Activated CD4-positive, alpha-beta memory T cell treated with anti-CD3 and anti-CD28 coated beads for 36 hours (primary cell): Measurements from ENCODE around the gene ADCY7. TPM values are rescaled to one million over a fixed set of nuclear protein-coding genes. Genes with fewer than 3 reads are reported as not detected.
A peak's percentile ranks its signal among the peaks of the same experiment; 100 is the strongest.

ENCODE experiments used
- CTCF ChIA-PET: fragments of 350-600 bp; sonication (Branson Sonifier 250); formaldehyde crosslinking; loops from one replicate; lab custom pipeline; 2021; ENCODE audit warnings: antibody characterized with exemption, inconsistent platforms; lab: Charles Lee
- POLR2A ChIA-PET: fragments of 350-600 bp; sonication (Branson Sonifier 250); formaldehyde crosslinking; loops from one replicate; lab custom pipeline; 2021; ENCODE audit warnings: antibody characterized with exemption; lab: Charles Lee
- DNase-seq: peaks from one replicate; pipeline ENCODE4 v3.0.0-alpha.2; 2020
- H3K27ac Mint-ChIP-seq: one replicate; pipeline ENCODE4 v1.8.0; 2021; ENCODE audit warnings: mixed read lengths
- H3K27me3 Mint-ChIP-seq: one replicate; pipeline ENCODE4 v1.8.0; 2021; ENCODE audit warnings: mixed read lengths
- H3K36me3 Mint-ChIP-seq: one replicate; pipeline ENCODE4 v1.8.0; 2021; ENCODE audit warnings: mixed read lengths
- H3K4me1 Mint-ChIP-seq: one replicate; pipeline ENCODE4 v1.8.0; 2021; ENCODE audit warnings: low read depth, mixed read lengths
- H3K4me3 Mint-ChIP-seq: one replicate; pipeline ENCODE4 v1.8.0; 2021; ENCODE audit warnings: mild to moderate bottlenecking, mixed read lengths
- H3K9me3 Mint-ChIP-seq: one replicate; pipeline ENCODE4 v1.8.0; 2021; ENCODE audit warnings: mixed read lengths
- intact Hi-C: fragments of 100-400 bp; cut with micrococcal nuclease; formaldehyde crosslinking; loops from one replicate; pipeline ENCODE4 v1.15.1; 2023
- total RNA-seq, 2 experiments: library from RNA; stranded (reverse); gene quantifications; one replicate each; pipeline ENCODE4 v1.2.3, GENCODE V29; 2021

Gene ADCY7
- total RNA-seq, 2 experiments from 2014 or later = 100.0 to 107 TPM

- intact Hi-C loops = loop anchor here (2.0 to 5.0 kb wide), 5 partner anchors 123 to 507 kb away; partner anchors contain the start of genes SNX20 and TENT4B
- Mint-ChIP-seq H3K36me3 (peaks cover 26% of the 10 kb centered on the region), H3K4me1 (peaks cover 91% of the 10 kb centered on the region)
These were observed 9.3 kb downstream of the ADCY7 start for GRCh38 chr16:50275428-50276325.

GRCh38 chr16:50276326-50276640, 9.9 kb downstream of the ADCY7 start:
- Mint-ChIP-seq H3K27me3 (no peaks in the 10 kb centered on the region), H3K4me1 (peaks cover 92% of the 10 kb centered on the region), H3K4me3 (no peak overlapping the region), H3K36me3 (peaks cover 26% of the 10 kb centered on the region), H3K27ac (peak overlapping the region; percentile 99), H3K9me3 (peaks cover 8% of the 10 kb centered on the region)
- no peak for DNase-seq
- ChIA-PET CTCF (interaction anchor here (0.6 to 4.6 kb wide), 3 partner anchors 11 to 51 kb away, joined by 4 to 41 read pairs (median 23); partner anchors contain the start of gene ADCY7), POLR2A (interaction anchor here (2.3 to 6.1 kb wide), 2 partner anchors 11 to 62 kb away, joined by 10 to 83 read pairs; partner anchors contain the start of gene ADCY7)
- intact Hi-C loops = loop anchor here (5.0 kb wide), 4 partner anchors 406 to 506 kb away; partner anchors contain the start of gene SNX20

More at GRCh38 chr16:50275428-50276325, 9.3 kb downstream of the ADCY7 start:
- H3K9me3 Mint-ChIP-seq = peaks cover 8% of the 10 kb centered on the region
- peak overlapping the region; percentile 94 for H3K4me3 Mint-ChIP-seq
- POLR2A ChIA-PET = interaction anchor here (1.2 to 6.1 kb wide), 4 partner anchors 10 to 210 kb away, joined by 5 to 83 read pairs (median 10); partner anchors contain the start of genes ADCY7 and HEATR3
- H3K27ac Mint-ChIP-seq = peak overlapping the region; percentile 99
- no peaks in the 10 kb centered on the region for H3K27me3 Mint-ChIP-seq
- no peak for DNase-seq
- CTCF ChIA-PET = interaction anchor here (0.7 to 4.6 kb wide), 7 partner anchors 10 to 530 kb away, joined by 3 to 41 read pairs (median 10); partner anchors contain the start of genes ADCY7 and CNEP1R1

DNA sequence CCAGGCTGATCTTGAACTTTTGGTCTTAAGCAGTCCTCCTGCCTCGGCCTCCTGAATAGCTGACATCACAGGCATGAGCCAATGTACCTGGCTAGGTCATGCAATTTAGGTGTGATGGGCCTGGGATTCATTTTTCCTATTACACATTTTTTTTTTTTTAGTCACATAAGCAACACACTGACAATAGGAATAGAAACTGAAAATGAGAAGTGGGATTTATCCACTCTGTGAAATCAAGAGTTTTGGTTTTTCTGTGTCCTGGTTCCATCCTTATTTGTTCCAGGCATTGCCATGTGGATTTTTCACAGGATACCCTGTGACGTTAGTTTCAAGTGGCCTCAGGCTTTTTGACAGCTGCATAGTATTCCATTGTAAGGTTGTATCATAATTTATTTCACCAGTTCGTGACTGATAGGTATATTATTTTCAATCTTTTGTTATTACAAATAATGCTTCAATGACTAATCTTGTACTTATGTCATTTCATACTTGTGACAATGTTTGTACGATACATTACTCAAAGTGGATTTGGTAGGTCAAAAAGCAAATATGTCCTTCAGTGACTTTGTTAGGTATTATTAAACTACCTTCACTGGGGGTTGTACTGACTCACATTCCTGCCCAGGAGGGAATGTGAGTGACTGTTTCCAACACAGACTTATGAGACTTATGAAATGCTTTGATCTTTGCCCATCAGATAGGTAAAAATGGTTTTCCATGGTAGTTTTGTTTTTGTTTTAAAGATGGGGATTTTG, 10.6 kb downstream of the ADCY7 start:
- Mint-ChIP-seq H3K36me3 (peaks cover 26% of the 10 kb centered on the region), H3K9me3 (peaks cover 8% of the 10 kb centered on the region), H3K27me3 (no peaks in the 10 kb centered on the region), H3K27ac (peak overlapping the region; percentile 99), H3K4me1 (peaks cover 91% of the 10 kb centered on the region), H3K4me3 (peak overlapping the region; percentile 63)
- ChIA-PET CTCF (interaction anchor here (0.6 to 4.6 kb wide), 6 partner anchors 12 to 50 kb away, joined by 3 to 41 read pairs (median 4); partner anchors contain the start of gene ADCY7), POLR2A (interaction anchor here (1.5 to 6.1 kb wide), 3 partner anchors 11 to 422 kb away, joined by 5 to 83 read pairs (median 10); partner anchors contain the start of gene ADCY7)
- DNase-seq = peak; percentile 47
- intact Hi-C loops = loop anchor here (1.0 to 5.0 kb wide), 8 partner anchors 13 to 505 kb away; partner anchors contain the start of gene SNX20

- intact Hi-C loops = loop anchor here (5.0 kb wide), 4 partner anchors 404 to 504 kb away; partner anchors contain the start of gene SNX20
- no peak for DNase-seq
- CTCF ChIA-PET = interaction anchor here (0.7 to 3.1 kb wide), 8 partner anchors 15 to 528 kb away, joined by 3 to 17 read pairs (median 3); partner anchors contain the start of gene CNEP1R1
- Mint-ChIP-seq H3K27ac (peak overlapping the region; percentile 99), H3K9me3 (peaks cover 8% of the 10 kb centered on the region), H3K27me3 (no peaks in the 10 kb centered on the region), H3K4me1 (peaks cover 92% of the 10 kb centered on the region), H3K36me3 (peaks cover 26% of the 10 kb centered on the region), H3K4me3 (peak overlapping the region; percentile 43)
- POLR2A ChIA-PET = interaction anchor here (1.1 to 6.1 kb wide), 5 partner anchors 13 to 421 kb away, joined by 3 to 83 read pairs (median 5); partner anchors contain the start of gene ADCY7
These were observed 11.9 kb downstream of the ADCY7 start for GRCh38 chr16:50278251-50278650.

DNA sequence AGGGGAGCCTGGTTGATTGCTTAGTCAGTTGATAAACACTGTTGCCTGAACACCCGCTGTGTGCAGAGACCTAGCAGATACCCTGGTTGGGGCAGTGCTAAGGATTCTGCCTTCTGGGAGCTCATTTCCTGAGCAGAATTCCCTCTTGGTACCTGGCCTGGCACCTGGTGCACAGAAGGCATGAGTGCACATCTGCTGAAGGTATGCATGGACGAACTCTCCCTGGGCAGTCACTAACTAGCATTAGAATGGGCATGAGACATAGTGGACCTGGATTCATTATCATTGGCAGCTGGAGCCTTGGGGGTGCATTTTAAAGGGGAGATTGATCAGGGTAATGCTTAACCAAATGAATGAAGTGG, 13.1 kb downstream of the ADCY7 start:
- POLR2A ChIA-PET = interaction anchor here (0.6 to 1.1 kb wide), 4 partner anchors 10 to 59 kb away, joined by 3 to 4 read pairs (median 4); no protein-coding TSS in a partner anchor

DNA sequence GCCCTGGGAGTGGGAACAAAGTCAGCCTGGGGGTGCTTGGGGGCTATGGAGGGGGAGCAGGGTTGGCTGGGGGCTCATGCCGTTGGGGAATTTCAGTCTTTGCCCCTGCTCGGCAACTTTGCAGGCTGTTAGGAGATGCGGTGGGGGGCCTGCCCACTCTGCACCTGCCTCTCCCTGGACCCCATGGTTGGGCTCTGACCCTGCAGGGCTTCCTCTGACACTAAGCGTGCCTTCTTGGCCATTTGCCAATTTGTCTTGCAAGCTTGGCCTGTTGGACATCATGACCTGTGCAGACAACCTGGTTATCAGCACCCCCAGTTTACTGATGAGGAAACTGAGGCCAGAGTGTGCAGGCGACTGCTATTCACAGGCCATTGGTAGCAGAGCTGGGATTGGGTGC, 14.6 kb downstream of the ADCY7 start:
- ChIA-PET CTCF (interaction anchor here (1.9 to 2.9 kb wide), 2 partner anchors 15 to 45 kb away, joined by 5 to 11 read pairs; partner anchors contain the start of gene ADCY7), POLR2A (interaction anchor here (1.6 kb wide), 1 partner anchor 16 kb away, joined by 7 read pairs; no protein-coding TSS in a partner anchor)
- Mint-ChIP-seq H3K4me1 (peaks cover 95% of the 10 kb centered on the region), H3K36me3 (peaks cover 25% of the 10 kb centered on the region), H3K4me3 (no peak overlapping the region), H3K27ac (no peak overlapping the region), H3K27me3 (no peaks in the 10 kb centered on the region), H3K9me3 (peaks cover 8% of the 10 kb centered on the region)
- intact Hi-C loops = no loop called here
- DNase-seq = no peak

More for the DNA sequence above, 13.1 kb downstream of the ADCY7 start:
- Mint-ChIP-seq H3K27me3 (no peaks in the 10 kb centered on the region), H3K4me1 (peaks cover 94% of the 10 kb centered on the region), H3K9me3 (peaks cover 8% of the 10 kb centered on the region), H3K4me3 (no peak overlapping the region), H3K27ac (no peak overlapping the region), H3K36me3 (peaks cover 22% of the 10 kb centered on the region)
- intact Hi-C loops = loop anchor here (5.0 kb wide), 4 partner anchors 403 to 503 kb away; partner anchors contain the start of gene SNX20
- CTCF ChIA-PET = interaction anchor here (0.7 to 3.1 kb wide), 8 partner anchors 11 to 527 kb away, joined by 3 to 17 read pairs (median 3); no protein-coding TSS in a partner anchor
- no peak for DNase-seq

GRCh38 chr16:50281391-50282009, 15.1 kb downstream of the ADCY7 start:
- intact Hi-C loops = no loop called here
- ChIA-PET CTCF (interaction anchor here (0.7 to 2.9 kb wide), 7 partner anchors 7 to 389 kb away, joined by 3 to 11 read pairs (median 3); partner anchors contain the start of gene ADCY7), POLR2A (interaction anchor here (0.8 to 1.6 kb wide), 4 partner anchors 17 to 55 kb away, joined by 3 to 7 read pairs (median 3); no protein-coding TSS in a partner anchor)
- Mint-ChIP-seq H3K27me3 (no peaks in the 10 kb centered on the region), H3K36me3 (peaks cover 29% of the 10 kb centered on the region), H3K27ac (no peak overlapping the region), H3K4me1 (peaks cover 91% of the 10 kb centered on the region), H3K4me3 (no peak overlapping the region), H3K9me3 (peaks cover 8% of the 10 kb centered on the region)
- DNase-seq = no peak

GRCh38 chr16:50282010-50282538, 15.7 kb downstream of the ADCY7 start:
- Mint-ChIP-seq H3K27ac (peak overlapping the region; percentile 65), H3K36me3 (peaks cover 26% of the 10 kb centered on the region), H3K4me3 (peak overlapping the region; percentile 18), H3K4me1 (peaks cover 86% of the 10 kb centered on the region), H3K27me3 (no peaks in the 10 kb centered on the region), H3K9me3 (peaks cover 5% of the 10 kb centered on the region)
- ChIA-PET POLR2A (interaction anchor here (0.6 to 1.6 kb wide), 6 partner anchors 8 to 55 kb away, joined by 3 to 7 read pairs (median 3); partner anchors contain the start of gene ADCY7), CTCF (interaction anchor here (0.7 to 2.9 kb wide), 7 partner anchors 7 to 388 kb away, joined by 3 to 11 read pairs (median 3); partner anchors contain the start of gene ADCY7)
- intact Hi-C loops = no loop called here
- DNase-seq = peak; percentile 76

DNA sequence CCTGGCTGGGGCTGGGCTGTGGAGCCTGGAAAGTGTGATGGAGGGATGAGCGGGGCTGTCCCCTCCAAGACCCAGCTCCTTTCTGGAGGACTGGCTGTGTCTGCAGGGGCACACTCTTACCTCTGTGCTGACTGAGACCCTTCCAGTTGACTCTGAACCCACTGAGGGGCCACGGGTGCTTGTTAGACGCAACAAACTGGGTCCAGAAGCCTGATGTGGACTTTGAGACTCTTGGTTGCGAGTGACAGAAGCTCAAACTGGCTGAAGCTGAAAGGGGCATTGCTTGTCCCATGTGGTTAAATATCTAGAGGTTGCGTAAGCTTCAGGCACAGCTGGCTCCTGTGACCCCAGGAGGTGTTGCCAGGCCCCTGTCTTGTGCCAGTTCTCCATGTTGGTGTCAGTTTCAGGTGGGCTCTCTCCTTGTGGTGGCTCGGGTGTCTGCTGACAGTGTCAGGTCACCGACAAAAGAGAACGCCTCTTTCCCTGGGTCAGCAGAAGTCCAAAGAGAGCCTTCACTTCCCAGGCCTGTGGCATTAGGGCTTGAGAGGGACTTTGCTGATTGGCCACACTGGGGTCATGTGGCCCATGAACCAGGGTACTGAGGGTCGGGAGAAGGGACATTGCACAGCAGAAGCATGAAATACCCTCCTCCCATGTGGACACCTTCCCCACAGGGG, 16.7 kb downstream of the ADCY7 start:
- Mint-ChIP-seq H3K36me3 (peaks cover 26% of the 10 kb centered on the region), H3K9me3 (peaks cover 5% of the 10 kb centered on the region), H3K27ac (peak overlapping the region; percentile 14), H3K4me3 (no peak overlapping the region), H3K4me1 (peaks cover 77% of the 10 kb centered on the region), H3K27me3 (no peaks in the 10 kb centered on the region)
- POLR2A ChIA-PET = interaction anchor here (1.1 kb wide), 1 partner anchor 9 kb away, joined by 4 read pairs; no protein-coding TSS in a partner anchor
- no peak for DNase-seq
- intact Hi-C loops = no loop called here
- CTCF ChIA-PET = interaction anchor here (0.6 to 2.9 kb wide), 5 partner anchors 8 to 81 kb away, joined by 3 to 11 read pairs (median 3); no protein-coding TSS in a partner anchor
